ENCODE measurements around the gene CTU1. TPM values are rescaled to one million over a fixed set of nuclear protein-coding genes. Genes with fewer than 3 reads are reported as not detected.
A peak's percentile ranks its signal among the peaks of the same experiment; 100 is the strongest.

The CTU1 gene
- total RNA-seq: 10 to 100 TPM in 3 of 4 donors, 1 to 10 TPM in 1; 7.4 to 25.5 (median 18.3) TPM

DNA sequence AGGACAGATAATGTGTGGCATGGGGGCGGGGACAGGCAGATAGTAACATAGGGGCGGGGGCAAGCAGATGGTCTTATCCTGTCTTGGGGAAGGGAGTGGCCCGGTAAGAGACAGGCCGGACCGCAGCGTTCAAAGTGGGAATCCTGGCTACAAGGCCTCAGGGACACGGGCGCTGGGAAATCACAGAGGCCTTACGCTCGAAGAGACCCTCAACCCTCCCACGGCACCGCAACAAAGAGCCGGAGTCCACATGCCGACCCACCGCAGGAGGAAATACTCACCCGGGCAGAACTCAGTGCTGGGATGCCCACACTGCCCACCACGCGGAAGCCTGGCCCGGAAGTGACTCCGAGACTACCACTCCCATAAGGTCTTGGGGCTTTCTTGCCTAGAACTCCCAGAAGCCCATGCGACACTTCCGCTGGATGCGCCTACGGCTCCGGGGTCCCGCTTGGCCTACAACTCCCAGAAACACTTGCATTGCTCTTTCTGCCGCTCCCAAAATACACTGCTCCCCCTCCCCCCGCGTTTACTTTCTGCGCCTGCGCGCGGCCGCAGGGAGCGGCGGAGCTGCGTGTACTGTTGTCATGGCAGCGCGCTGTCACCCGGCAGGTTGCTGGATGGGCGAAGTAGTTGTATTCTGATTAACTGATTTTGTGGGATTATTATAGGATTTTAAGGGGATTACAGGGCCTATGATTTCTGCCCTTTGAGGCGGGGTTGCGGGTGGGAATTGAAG lies at the start of gene CTU1:
Gene CTU1, minus strand, starts transcription at position 344 of the 739 bp plus-strand sequence. CDS start 3,840 bp downstream, outside the sequence.
- Histone ChIP-seq H3K27ac (peak within 1 kb of the TSS; percentile 56 to 88 (median 76)), H3K9me3 (no peaks in the 10 kb centered on the region)
- 0% methylated on average over 41 to 43 of the region's 43 CpGs for WGBS, 2 donors

GRCh38 chr19:51157265-51157664 lies 49.1 kb upstream of the CTU1 start:
- Histone ChIP-seq H3K27me3 (no peaks in the 10 kb centered on the region), H3K9me3 (no peaks in the 10 kb centered on the region), H3K4me3 (no peak overlapping the region), H3K4me1 (no peaks in the 10 kb centered on the region), H3K27ac (no peak overlapping the region), H3K36me3 (no peaks in the 10 kb centered on the region)
- TF ChIP-seq POLR2A (IDR thresholded peaks at IDR 0.05) (no peak), CTCF (IDR thresholded peaks at IDR 0.05) (no peak), EP300 (IDR thresholded peaks at IDR 0.05) (no peak)
- 56 to 83% methylated on average over 2 of the region's 2 CpGs for WGBS, 2 donors
- DNase-seq (ENCODE audit: low spot score in 2 of 2): no peak

More for the DNA sequence above, at the start of gene CTU1:
- H3K4me3 ChIP-seq: peak within 1 kb of the TSS; percentile 66 to 97 (median 70)
- no peaks in the 10 kb centered on the region for H3K27me3 ChIP-seq
- peak; percentile 92 to 97 for DNase-seq (ENCODE audit: low spot score in 2 of 2)
- H3K4me1 ChIP-seq: peaks cover 0 to 32% (median 8%) of the 10 kb centered on the region in 4 donors
- TF ChIP-seq EP300 (IDR thresholded peaks at IDR 0.05): peak; percentile 87 to 97
- peak in 1 of 2 donors; percentile 41 for TF ChIP-seq POLR2A (IDR thresholded peaks at IDR 0.05)
- peak in 2 of 5 experiments; percentile 37 to 60 for TF ChIP-seq CTCF (IDR thresholded peaks at IDR 0.05)
- H3K36me3 ChIP-seq: peaks cover 0 to 29% (median 0%) of the 10 kb centered on the region in 3 donors

DNA sequence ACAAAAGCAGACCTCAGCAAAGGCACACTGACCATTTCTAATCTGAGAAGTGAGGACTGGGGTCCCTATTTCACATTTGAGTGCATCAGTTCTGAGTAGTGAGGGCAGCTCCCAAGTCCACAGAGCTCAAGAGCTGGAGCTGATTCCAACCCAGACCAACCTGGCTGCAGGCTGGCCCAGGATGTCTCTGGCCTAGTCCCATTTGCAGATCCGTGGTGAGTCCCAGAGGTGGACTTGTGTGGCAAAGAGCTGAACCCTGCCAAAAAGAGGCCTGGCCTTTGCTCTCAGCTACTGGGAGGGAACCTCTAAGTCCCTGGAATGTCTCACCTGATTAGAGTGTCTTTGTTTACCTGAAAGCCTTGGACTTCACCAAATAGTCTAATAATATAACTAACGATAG lies 48.5 kb upstream of the CTU1 start:
- Histone ChIP-seq H3K27me3 (no peaks in the 10 kb centered on the region), H3K4me1 (no peaks in the 10 kb centered on the region), H3K9me3 (no peaks in the 10 kb centered on the region), H3K36me3 (no peaks in the 10 kb centered on the region), H3K4me3 (no peak overlapping the region), H3K27ac (no peak overlapping the region)
- 50 to 65% methylated on average over 2 of the region's 2 CpGs for WGBS, 2 donors
- DNase-seq (ENCODE audit: low spot score in 2 of 2): no peak
- TF ChIP-seq POLR2A (IDR thresholded peaks at IDR 0.05) (no peak), CTCF (IDR thresholded peaks at IDR 0.05) (no peak), EP300 (IDR thresholded peaks at IDR 0.05) (no peak)

- Histone ChIP-seq H3K27me3 (no peaks in the 10 kb centered on the region), H3K27ac (no peak overlapping the region), H3K9me3 (peaks cover 0 to 3% (median 0%) of the 10 kb centered on the region in 4 donors), H3K36me3 (no peaks in the 10 kb centered on the region), H3K4me3 (no peak overlapping the region), H3K4me1 (no peaks in the 10 kb centered on the region)
- 63 to 76% methylated on average over 3 of the region's 3 CpGs for WGBS, 2 donors
- TF ChIP-seq CTCF (IDR thresholded peaks at IDR 0.05) (no peak), POLR2A (IDR thresholded peaks at IDR 0.05) (no peak), EP300 (IDR thresholded peaks at IDR 0.05) (no peak)
- DNase-seq (ENCODE audit: low spot score in 2 of 2): no peak
These were observed 42.4 kb upstream of the CTU1 start for GRCh38 chr19:51150627-51151026.

DNA sequence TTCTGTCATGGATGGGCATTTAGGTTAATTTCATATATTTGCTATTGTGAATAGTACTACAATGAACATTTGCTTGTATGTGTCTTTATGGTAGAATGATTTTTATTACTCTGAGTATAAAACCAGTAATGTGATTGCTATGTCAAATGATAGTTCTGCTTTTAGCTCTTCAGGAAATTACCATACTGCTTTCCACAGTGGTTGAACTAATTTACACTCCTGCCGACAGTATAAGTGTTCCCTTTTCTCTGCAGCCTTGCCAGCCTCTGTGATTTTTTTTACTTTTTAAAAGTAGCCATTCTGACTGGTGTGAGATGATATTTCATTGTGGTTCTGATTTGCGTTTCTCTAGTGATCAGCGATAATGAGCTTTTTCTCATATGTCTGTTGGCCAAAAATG lies 40.4 kb upstream of the CTU1 start:
- DNase-seq (ENCODE audit: low spot score in 2 of 2): no peak
- Histone ChIP-seq H3K27me3 (no peaks in the 10 kb centered on the region), H3K9me3 (peaks cover 0 to 3% (median 0%) of the 10 kb centered on the region in 4 donors), H3K36me3 (no peaks in the 10 kb centered on the region), H3K27ac (no peak overlapping the region), H3K4me3 (no peak overlapping the region), H3K4me1 (no peaks in the 10 kb centered on the region)
- WGBS, 2 donors: 57 to 70% methylated on average over 3 of the region's 3 CpGs
- TF ChIP-seq POLR2A (IDR thresholded peaks at IDR 0.05) (no peak), EP300 (IDR thresholded peaks at IDR 0.05) (no peak), CTCF (IDR thresholded peaks at IDR 0.05) (no peak)
